Lung microvascular endothelial cell (primary cell): ENCODE measurements around the gene NACAD. TPM values are rescaled to one million over a fixed set of nuclear protein-coding genes. Genes with fewer than 3 reads are reported as not detected.

Source experiments
- DNase-seq, 2 donors: peaks; one replicate each; pipeline versions ENCODE4 v3.0.0 to v3.0.0-alpha.2; 2010; ENCODE audit warnings: low read depth in 2 of 2
- total RNA-seq: library from RNA; depleted of rRNA; stranded (reverse); fragments of >200 nt; gene quantifications from 2 replicates; pipeline ENCODE4 v1.2.1, GENCODE V29; 2014

Gene NACAD
- total RNA-seq, 1 donor from 2014 or later, result 0.79 TPM

DNA sequence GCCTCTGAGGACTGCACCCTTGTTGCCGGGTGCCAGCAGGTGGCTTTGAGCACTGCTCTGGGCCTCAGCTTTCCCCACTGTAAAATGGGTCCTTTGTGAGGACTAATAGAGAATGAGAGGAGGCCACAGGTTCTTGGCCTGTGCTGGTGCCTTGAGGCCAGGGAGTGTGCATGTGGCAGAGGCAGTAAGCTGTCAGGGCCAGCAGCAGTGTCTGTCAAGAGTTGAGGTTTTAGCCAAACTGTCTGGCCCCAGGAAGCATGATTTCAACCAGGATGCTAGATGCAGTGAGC lies 13.5 kb downstream of the NACAD start:
- no peak for DNase-seq

- no peak for DNase-seq
These were observed 14.0 kb downstream of the NACAD start for GRCh38 chr7:45074528-45075354.

DNA sequence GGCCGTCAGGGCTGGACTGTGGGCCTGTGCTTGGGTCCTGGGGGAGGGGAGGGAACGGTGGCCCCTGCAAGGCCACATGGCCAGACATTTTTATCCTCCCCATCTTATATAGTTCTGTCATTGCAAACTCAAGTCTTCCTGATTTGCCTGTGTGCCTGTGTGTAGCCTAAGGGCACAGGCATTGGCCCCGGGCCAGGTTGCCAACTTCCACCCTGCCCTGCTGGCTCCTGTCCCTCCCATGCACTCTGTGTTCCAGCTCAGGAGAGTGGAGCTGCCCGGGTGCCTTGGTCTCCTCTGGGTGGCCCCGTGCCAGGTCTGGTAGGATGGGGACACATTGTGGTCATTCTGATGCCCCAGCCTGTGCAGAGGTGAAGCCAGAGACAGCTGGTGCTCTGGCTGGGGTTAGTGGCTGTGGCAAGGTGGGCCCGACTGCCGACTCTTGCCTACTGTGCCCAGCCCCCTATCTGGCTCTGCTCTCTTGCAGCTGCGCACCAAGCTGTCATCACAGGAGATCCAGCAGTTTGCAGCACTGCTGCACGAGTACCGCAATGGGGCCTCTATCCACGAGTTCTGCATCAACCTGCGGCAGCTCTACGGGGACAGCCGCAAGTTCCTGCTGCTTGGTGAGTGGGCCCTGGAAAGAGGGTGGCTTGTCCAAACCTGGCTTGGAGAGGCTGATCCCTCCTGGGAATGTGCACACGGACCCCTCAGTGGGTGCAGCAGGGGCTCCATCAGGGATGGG lies 14.8 kb downstream of the NACAD start:
- DNase-seq, result no peak

DNA sequence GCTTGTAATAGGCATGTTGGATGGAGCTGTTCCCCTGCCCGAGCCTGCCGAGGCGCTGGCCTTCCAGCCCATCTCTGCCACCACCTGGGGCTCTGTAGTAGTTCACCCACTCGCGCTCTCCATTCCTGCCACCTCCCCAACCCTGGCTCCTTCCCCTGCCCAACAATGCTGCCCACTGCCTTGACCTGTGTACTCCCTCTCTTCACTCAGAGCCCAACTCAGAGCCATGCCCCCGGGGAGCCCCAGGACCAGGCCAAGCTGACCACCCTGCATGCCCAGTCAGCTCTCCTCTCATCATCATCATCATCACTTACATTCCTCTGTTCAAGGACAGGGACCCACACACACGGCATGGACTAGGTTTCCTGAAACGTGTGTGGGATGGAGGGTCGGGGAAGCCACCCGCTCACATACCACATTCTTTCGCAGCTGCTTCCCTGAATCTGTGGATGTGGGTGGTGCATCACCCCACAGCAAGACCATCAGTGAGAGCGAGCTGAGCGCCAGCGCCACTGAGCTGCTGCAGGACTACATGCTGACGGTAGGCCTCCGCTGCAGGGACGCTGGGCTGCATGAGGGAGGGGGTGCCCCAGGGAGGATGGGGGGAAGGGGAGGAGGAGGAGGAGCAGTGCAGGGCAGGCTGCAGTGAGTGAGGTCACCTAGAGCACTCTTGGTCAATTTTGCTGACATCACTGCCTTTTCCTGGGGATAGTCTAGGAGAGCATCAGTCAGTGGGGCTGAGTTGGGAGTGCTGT lies 15.6 kb downstream of the NACAD start:
- no peak for DNase-seq

DNA sequence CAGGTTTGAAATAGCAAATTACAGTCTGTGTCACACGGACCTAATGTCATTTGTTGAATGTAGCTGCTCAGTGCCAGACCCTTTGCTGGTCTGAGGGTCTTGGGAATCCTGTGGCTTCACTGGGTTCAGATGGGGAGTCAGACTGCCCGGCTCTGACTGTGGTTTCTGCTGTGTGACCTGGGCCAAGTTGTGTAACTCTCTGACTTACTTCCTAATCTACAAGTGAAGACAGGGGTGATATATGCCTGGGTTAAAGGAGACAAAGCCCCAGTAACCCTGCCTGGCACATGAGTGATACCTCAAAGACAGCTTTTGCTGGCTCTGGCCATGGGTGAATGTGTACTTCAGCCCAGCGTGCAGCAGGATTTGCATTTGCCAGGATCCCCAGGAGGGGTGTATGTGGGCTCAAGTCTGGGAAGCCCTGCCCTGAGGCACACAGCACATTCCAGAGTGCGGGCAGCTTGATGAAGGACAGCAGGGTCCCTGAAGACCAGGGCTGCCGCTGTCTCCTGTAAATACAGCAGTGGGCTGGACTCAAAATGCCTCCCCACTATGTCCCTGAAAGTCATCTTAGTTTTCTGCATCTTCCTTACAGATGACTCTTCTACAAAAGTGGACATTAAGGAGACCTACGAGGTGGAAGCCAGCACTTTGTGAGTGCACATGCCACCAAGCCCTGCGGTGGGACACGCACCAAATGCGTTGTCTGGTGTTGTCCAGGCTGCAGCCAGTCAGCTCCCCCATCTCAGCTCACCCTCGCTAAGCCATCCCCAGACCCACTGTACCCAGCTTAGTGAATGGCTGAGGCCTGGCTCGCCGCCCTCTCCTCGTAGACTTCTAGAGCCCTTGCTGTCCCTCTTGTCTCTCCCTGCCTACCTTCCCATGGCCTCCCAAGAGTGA lies 16.4 kb downstream of the NACAD start:
- DNase-seq, result no peak

DNA sequence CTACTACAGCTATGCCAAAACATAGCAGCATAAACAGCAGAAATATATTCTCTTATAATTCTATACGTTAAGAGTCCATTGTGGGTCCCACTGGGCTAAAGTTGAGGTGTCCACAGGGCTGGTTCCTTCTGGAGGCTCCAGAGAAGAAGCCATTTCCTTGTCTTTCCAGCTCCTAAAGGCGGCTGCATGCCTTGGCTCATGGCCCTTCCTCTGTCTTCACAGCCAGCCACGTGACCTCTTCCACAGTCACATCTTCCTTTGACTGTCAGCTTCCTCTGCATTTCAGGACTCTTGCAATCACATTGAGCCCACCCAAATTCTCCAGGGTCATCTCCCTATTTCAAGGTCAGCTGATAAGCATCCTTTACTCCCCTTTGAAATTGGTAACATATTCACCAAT lies 17.2 kb downstream of the NACAD start:
- no peak for DNase-seq

GRCh38 chr7:45070254-45070642 lies 18.5 kb downstream of the NACAD start:
- DNase-seq, result no peak

- no peak for DNase-seq
These were observed 19.1 kb downstream of the NACAD start for GRCh38 chr7:45069444-45070253.

- DNase-seq, result no peak
These were observed 20.3 kb downstream of the NACAD start for GRCh38 chr7:45068236-45069023.

- no peak for DNase-seq
These were observed 21.2 kb downstream of the NACAD start for GRCh38 chr7:45067582-45067981.

GRCh38 chr7:45066409-45066808 lies 22.4 kb downstream of the NACAD start:
- DNase-seq, result no peak

- no peak for DNase-seq
These were observed 23.5 kb downstream of the NACAD start for GRCh38 chr7:45065031-45065995.

- no peak for DNase-seq
These were observed 24.6 kb downstream of the NACAD start for GRCh38 chr7:45064047-45064725.

DNA sequence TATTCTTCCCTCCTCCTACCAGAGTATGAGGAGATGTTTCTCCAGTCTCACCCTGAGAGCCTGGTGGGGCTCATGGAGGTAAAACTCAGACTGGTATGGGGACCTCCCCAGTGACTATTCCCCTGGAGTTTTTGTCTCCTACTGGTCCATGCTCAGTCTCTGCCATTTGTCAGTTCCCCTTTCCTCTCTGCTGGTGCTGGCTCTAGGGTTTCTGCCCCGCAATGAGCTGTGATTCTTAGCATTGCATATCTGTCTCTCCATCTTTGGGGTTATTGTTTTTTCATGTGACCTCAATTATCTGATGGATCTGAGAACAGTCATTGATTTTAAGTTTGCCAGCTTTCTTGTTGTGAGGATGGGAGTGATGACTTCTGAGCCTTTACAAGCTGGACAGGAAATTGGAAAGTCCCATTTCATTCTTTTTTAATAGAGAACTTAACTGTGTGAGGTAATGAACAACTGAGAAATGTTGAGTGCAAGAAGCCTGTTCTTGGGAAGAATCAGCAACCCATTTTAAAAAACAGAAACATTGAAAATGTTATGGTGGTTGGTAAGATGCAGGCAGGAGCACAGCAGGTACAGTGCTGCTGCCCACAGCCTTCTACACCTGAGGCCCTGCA lies 26.9 kb downstream of the NACAD start:
- DNase-seq, result no peak

DNA sequence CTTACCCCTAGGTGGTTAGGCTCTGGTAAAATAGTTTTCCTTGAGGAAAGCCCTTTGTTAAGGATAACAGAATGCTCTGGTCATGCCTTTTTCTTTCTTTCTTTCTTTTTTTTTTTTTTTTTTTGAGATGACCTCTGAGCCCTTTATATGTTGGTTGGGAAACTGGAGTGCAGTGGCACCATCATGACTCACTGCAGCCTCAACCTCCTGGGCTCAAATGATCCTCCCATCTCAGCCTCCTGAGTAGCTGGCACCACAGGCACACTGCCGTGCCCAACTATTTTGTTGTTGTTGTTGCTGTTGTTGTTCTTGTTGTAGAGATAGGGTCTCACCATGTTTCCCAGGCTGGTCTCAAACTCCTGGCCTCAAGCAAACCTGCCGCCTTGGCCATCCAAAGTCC lies 27.4 kb downstream of the NACAD start:
- no peak for DNase-seq

- no peak for DNase-seq
These were observed 28.5 kb downstream of the NACAD start for GRCh38 chr7:45060295-45060694.

GRCh38 chr7:45057878-45058277 lies 30.9 kb downstream of the NACAD start:
- DNase-seq, result no peak
